ENCODE measurements around the gene SNX25. TPM values are rescaled to one million over a fixed set of nuclear protein-coding genes. Genes with fewer than 3 reads are reported as not detected.

The SNX25 gene
- total and polyA plus RNA-seq, 12 donors = 4.4 to 12.6 (median 9.2) TPM

DNA sequence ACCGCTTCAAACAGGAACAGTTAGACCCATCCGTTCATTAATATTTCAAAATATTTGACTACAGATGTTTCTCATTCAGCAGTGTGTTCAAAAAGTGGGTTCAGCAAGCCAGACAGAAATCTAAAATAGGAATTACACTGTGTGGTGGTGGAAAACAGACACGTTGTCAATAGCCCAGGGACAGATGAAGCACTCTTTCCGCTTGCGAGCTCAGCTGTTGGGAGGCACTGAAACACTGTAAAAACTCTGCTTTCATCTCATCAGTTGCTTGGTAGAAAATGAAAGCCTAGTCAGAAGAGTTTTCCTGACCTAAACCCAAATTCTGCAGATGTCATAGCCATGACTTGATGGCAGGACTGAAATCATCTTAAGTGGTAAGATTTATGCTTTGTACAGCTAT lies 147.8 kb downstream of the SNX25 start:
- TF ChIP-seq, protein P1, sequence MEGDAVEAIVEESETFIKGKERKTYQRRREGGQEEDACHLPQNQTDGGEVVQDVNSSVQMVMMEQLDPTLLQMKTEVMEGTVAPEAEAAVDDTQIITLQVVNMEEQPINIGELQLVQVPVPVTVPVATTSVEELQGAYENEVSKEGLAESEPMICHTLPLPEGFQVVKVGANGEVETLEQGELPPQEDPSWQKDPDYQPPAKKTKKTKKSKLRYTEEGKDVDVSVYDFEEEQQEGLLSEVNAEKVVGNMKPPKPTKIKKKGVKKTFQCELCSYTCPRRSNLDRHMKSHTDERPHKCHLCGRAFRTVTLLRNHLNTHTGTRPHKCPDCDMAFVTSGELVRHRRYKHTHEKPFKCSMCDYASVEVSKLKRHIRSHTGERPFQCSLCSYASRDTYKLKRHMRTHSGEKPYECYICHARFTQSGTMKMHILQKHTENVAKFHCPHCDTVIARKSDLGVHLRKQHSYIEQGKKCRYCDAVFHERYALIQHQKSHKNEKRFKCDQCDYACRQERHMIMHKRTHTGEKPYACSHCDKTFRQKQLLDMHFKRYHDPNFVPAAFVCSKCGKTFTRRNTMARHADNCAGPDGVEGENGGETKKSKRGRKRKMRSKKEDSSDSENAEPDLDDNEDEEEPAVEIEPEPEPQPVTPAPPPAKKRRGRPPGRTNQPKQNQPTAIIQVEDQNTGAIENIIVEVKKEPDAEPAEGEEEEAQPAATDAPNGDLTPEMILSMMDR (IDR thresholded peaks at IDR 0.05) = no peak
- peaks cover 0 to 84% (median 7%) of the 10 kb centered on the region in 9 donors for H3K36me3 ChIP-seq

DNA sequence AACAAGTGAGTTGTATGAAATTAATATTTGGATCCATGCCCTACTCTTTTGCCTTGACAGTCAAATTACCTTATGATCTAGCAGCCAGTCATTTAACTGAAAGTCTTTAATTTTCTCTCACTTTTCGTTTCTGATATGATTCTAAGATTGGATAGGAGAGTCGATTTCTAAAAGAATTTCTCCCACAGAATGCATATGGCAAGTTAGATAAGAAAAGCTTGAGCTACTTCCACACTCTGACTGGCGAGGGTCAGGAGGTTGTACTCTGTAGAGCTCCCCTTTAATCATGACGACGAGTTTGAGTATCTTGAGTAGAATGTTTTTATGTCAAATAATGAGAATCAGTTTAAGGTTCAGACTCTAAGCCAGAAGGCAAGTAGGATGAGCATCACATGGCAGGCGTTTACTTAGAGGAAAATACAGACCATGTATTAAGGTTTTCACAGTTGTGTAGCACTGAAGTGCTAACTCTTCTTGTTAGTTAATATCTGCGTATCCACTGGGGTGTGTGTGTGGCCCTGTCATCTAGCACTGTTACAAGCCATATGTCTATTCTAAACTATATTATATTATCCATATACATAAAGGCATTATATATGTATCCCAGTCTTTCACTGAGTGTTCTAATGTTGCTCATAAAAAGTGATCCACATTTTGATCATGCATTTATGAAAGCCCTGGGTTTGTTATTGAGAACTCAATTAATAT lies 148.5 kb downstream of the SNX25 start:
- 76 to 80% methylated on average over 7 of the region's 7 CpGs for WGBS, 2 donors
- Histone ChIP-seq H3K36me3 (peaks cover 0 to 84% (median 7%) of the 10 kb centered on the region in 9 donors), H3K9me3 (no peaks in the 10 kb centered on the region), H3K27ac (no peak overlapping the region), H3K4me1 (no peaks in the 10 kb centered on the region), H3K27me3 (no peaks in the 10 kb centered on the region), H3K4me3 (no peak overlapping the region)
- ATAC-seq (no peak), DNase-seq (no peak)
- TF ChIP-seq, protein P1 (IDR thresholded peaks at IDR 0.05) = no peak
- intact Hi-C loops (cut with DNase I) = no loop called here

More for the DNA sequence above, 147.8 kb downstream of the SNX25 start:
- intact Hi-C loops (cut with DNase I) = no loop called here
- DNase-seq (no peak), ATAC-seq (no peak)
- 91 to 92% methylated on average over 5 of the region's 5 CpGs for WGBS, 2 donors
- H3K27me3 ChIP-seq = no peaks in the 10 kb centered on the region
- H3K27ac ChIP-seq = no peak overlapping the region
- no peaks in the 10 kb centered on the region for H3K4me1 ChIP-seq
- H3K9me3 ChIP-seq = no peaks in the 10 kb centered on the region
- no peak overlapping the region for H3K4me3 ChIP-seq

DNA sequence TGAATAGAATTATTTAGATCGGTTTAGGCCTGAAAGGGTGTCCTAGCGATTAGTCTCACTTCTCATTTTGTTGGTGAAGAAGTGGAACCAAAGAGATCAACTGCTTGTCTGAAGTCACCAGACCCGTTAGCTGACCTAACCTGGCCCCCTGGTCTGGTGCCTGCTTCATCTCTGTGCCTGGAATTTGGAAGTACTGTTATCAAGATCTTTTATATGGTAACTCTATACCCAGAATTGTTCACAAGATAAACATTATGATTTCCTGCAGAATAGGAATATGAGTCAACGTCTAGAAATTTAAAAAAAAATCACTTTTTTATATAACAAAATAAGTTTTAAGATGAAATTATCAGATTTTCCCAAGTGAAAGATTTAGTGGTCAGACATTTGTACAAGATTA lies 149.1 kb downstream of the SNX25 start:
- intact Hi-C loops (cut with DNase I) = no loop called here
- no peaks in the 10 kb centered on the region for H3K27me3 ChIP-seq
- no peaks in the 10 kb centered on the region for H3K4me1 ChIP-seq
- no peak overlapping the region for H3K27ac ChIP-seq
- 86 to 88% methylated on average over 4 of the region's 4 CpGs for WGBS, 2 donors
- no peaks in the 10 kb centered on the region for H3K9me3 ChIP-seq
- TF ChIP-seq, protein P1 (IDR thresholded peaks at IDR 0.05) = no peak
- H3K4me3 ChIP-seq = no peak overlapping the region
- no peak for DNase-seq
- ATAC-seq = no peak
- peaks cover 0 to 81% (median 7%) of the 10 kb centered on the region in 9 donors for H3K36me3 ChIP-seq

DNA sequence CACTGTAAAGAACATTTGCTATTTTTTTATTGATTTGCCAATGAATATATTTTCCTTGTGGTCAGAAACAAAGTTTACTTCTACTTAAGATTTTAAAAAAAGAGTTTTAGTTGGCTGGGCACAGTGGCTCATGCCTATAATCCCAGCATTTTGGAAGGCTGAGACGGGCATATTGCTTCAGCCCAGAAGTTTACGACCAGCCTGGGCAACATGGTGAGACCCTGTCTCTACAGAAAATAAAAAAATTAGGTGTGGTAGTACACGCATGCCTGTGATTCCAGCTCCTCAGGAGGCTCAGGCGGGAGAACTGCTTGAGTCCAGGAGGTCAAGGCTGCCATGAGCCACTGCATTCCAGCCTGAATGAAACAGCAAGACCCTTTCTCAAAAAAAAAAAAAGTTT lies 149.6 kb downstream of the SNX25 start:
- no peak for ATAC-seq
- TF ChIP-seq, protein P1 (IDR thresholded peaks at IDR 0.05) = no peak
- H3K4me1 ChIP-seq = no peaks in the 10 kb centered on the region
- intact Hi-C loops (cut with DNase I) = no loop called here
- H3K27me3 ChIP-seq = no peaks in the 10 kb centered on the region
- no peak overlapping the region for H3K27ac ChIP-seq
- 98% methylated on average over 4 of the region's 4 CpGs for WGBS, 2 donors
- H3K9me3 ChIP-seq = no peaks in the 10 kb centered on the region
- no peak overlapping the region for H3K4me3 ChIP-seq
- H3K36me3 ChIP-seq = peaks cover 0 to 76% (median 6%) of the 10 kb centered on the region in 9 donors
- no peak for DNase-seq

All from heart right ventricle (tissue), 16 donors.